ENCODE measurements around the gene PHLPP1.

The PHLPP1 gene

DNA sequence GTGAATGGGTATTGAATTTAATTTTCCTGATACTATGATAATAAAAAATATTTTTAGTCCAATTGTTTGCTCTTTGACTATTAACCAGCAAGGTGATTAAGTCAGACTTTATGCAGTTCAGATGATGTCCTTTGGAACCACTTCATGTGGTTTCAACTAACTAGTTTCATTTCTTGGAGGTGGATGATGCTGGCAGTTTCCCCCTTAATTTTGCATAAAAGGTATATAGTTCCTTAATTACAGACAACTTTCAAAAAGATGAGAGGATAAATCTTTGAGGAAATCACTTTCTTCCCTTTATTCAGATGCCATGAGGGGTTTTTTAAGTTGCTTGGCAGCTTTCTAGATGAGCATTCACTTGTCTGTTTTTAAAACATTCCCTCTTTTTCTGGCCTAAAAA lies 223.1 kb downstream of the PHLPP1 start:
- DNase-seq (ENCODE audit: low spot score) = no peak

DNA sequence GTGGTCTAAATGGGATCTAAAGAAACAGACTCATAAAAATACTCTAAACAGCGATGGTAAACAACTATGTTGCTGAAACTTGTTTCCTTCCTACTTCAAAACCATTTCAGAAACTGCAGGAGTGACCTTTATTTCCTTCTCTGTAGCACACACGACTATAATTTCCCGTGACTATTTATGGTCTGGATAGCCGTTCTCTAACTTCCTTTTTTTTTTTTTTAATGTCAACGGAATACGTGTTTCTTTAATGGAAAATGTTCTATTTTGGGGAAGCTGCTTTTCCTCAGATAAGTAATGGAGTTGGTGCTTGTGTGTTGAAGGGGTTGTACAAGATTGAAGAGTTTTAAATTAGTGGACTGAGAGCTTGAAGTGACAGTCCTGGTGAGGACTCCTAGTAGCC lies 224.1 kb downstream of the PHLPP1 start:
- no peak for DNase-seq (ENCODE audit: low spot score)

DNA sequence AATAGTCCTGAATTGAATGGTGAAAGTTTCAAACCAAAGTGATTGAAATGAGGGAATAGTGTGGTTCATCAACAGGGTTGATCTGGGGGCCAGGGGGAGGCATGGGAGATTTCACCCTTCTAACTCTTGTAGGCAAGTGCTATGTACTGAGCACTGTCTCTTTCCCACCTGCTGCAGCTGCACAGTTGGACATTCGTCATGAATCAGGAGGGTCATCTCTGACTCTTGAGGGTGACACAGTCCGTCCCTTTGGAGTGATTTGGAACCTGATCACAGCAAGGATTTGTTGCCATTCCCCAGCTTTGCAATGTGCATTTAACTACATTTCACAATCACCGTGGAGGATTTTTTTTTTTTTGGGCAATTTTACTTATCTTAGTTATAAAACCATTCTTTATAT lies 224.6 kb downstream of the PHLPP1 start:
- no peak for DNase-seq (ENCODE audit: low spot score)

DNA sequence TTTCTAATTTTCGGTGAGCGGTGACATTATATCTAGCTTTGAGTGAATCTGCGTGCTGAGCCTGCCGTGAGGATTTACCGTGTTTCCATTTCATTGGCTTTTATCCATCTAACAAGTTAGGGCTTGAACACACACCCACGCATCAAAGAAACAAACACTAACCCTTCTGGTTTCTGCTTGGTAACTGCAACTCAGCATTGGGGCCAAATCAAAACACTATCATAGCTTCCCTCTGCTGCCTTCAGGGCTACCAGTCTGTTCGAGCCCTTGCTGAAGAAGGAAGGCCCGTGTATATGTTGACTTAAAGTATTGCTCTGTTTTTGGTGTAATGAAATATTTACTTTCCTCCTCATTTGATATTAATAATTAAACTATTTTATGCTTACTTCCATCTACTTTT lies 227.2 kb downstream of the PHLPP1 start:
- no peak for DNase-seq (ENCODE audit: low spot score)

DNA sequence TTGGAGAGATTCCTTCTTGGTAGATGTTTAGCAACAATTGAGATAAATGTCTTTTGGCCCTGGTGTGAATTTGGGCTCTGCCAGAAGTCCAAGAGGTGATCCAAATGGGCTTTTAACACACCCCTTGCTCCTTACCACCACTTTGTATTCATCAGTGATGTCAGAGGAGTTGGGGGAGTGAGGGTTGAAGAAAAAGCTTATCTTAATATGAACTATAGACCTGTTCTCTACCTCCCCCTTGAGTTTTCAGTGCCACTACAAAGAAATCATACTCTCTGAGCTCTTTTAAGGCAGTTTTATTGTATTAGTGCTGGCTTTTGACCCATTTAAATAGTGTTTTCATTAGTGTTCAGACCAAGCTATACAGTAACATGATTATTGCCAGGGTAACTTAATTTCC lies 229.1 kb downstream of the PHLPP1 start:
- no peak for DNase-seq (ENCODE audit: low spot score)

DNA sequence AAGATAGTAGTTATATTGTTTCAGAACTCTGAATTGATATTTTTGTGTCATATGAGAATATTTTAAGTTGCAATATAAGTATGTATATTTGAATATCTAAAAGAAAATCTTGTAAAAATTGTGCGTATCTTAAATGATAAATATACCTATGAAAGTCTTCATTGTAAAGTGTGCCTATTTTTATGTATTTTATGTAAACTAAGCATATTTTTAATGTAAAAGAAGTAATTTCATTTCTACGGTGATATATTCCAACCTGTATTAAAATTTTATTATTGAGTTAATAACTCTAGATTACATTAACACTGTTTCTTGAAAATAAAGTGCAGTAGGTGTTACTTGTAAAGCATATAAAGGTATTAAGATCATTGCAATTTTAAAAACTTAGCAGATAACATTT lies 233.4 kb downstream of the PHLPP1 start:
- DNase-seq (ENCODE audit: low spot score) = no peak

DNA sequence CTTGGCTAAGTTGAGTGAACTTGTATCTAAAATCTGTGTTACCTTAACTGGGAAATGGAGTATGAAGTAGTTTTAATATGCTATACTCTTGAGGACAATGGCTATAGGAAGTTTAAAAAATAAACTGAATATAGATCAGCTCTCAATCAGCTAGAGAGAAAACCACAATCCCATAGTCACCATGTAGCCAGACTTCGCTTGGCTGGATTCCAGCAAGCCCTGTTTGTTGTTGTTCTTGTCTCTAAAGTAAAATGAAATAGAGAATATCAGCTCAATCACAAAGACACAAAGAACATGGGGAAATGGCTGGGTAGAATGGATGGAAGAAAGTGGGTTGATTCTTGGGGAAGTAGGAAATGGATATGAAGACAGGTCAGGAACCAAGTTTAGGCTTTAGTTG lies 234.9 kb downstream of the PHLPP1 start:
- no peak for DNase-seq (ENCODE audit: low spot score)

DNA sequence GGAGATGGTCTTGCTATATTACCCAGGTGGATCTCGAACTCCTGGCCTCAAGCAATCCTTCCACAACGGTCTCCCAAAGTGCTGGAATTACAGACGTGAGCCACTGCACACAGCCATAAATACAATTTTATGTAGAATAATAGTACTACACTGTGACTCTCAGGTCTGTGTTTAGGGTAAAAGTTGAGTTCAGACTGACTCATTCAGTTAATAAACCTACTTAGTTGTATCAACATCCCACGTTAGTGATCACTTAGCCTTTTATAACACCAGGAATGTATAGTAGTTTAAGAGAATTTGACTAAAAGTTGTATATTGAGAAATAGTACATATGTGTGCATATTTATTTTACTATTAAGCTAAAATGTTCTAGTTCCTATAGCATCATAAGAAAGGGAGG lies 237.5 kb downstream of the PHLPP1 start:
- DNase-seq (ENCODE audit: low spot score) = no peak

DNA sequence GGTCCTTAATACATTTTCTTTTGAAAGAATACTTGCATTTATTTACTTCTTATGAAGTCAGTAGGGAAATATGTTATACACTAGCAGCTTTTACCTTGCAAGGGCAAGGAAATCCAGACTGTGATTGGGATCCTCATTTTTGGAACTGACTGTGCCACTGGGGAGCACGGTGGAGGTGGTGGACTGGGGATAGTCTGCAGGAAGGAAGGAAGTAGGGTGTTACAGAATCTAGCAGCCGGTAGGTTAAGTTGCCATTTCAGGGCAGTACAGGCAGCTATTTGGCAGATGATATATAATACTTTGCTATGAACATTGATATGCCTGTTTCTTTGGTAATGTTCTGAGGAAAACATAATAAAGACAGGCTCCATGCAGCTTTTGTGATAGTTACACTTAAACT lies 238.3 kb downstream of the PHLPP1 start:
- DNase-seq (ENCODE audit: low spot score) = no peak

DNA sequence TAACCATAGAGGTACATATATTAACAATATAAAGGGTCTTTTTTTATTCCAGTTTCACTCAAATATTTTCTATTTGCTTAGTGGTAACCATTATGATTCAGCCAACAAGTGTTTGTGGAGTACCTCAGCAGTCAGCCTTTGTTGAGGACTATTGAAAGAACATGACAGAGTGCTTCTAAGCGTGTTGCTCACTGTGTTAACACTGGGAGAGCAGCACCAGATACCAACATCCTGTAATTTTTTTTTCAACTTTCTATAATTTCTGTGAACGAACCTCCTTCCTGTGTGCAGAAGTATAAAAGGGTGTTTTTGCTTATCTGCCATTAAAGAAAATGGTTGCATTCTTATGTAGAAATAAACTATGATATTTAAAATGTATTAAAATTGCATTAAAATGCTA lies 239.0 kb downstream of the PHLPP1 start:
- no peak for DNase-seq (ENCODE audit: low spot score)

DNA sequence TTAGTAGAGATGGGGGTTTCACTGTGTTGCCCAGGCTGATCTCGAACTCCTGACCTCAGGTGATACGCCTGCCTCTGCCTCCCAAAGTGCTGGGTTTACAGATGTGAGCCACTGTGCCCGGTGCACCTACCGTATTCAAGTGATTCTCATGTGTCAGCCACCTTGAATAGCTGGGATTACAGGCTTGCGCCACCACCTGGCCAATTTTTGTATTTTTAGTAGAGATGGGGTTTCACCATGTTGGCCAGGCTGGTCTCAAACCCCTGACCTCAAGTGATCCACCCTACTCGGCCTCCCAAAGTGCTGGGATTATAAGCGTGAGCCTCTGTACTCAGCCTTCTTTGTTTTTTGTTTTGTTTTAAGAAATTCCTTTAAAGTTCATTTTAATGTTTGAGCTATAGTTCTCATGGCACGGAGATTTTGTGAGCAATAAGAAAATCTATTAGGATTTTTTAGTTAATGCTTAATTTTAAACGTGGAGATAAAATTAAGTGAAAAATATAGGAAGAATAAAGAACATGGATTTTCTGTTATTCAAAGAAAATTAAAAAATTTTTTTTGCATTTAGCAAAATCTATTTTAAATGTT lies 242.6 kb downstream of the PHLPP1 start:
- DNase-seq (ENCODE audit: low spot score) = peak; percentile 28

DNA sequence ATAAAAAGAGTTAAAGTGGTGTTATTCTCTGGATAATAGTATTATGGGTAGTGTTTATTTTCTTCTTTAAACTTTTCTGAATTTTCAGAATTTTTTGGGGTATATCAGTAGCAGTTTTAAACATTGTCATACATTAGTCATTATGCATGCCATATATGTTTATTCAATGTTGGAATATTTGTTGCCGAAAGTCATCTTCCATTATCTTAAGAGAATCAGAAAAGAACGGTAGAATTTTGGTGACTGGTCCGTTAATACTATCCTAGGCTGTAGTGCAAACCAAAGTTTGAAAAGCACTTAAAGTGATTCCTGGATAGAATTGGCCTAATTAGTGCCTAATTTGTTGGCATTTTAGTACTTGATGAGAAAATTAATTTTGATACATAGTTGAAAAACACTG lies 244.1 kb downstream of the PHLPP1 start:
- no peak for DNase-seq (ENCODE audit: low spot score)

DNA sequence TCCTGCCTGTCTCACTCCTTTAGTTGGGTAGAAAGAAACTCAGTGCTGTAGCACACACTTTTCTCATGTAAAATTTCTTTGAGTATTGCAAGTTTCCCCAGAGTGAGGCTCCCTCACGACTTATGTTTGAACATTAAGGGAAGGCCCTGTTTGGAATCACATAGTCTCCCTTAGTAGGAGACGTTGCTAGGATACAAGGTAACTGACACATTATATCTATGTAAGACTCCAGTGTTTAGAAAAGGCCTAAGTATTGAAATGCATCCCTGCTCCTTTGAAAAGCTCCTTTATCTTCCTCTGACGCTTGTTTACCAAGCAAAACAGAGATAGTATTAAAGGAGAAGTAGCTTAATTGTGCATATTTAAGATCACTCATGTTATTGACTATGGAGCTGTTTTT lies 248.2 kb downstream of the PHLPP1 start:
- DNase-seq (ENCODE audit: low spot score) = no peak

DNA sequence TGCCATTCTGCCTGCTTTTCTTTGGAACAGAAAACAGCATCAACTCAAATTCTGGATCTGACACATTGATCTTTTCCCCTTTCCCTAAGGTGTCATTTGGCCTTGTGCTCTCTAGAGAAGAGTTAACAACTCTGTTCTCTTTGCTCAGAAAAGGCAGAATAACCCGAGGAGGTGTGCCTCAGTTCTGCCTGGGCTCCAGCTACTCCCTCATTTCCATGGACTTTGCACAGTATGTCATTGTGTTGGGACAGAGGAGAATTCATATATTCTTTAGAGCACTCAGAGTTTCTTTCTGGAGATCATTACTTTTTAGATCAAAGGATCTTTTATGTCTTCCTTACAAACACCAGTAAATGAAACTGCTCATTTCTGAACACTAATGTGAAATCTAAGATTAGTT lies 249.1 kb downstream of the PHLPP1 start:
- no peak for DNase-seq (ENCODE audit: low spot score)

DNA sequence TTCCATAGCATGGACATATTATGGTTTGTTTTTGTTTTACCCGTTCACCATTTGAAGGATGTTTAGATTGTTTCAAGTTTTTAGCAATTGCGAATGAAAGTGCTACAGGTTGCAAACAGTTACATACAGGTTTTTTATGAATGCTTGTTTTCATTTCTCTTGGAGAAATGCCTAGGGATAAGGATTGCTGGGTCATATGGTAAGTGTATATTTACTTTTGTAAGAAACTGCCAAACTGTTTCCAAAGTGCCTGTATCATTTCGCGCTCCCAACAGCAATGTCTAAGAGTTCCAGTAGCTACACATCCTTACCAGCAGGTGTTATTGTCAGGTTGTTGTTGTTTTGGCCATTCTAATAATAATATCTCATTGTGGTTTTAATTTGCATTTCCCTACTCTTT lies 251.7 kb downstream of the PHLPP1 start:
- DNase-seq (ENCODE audit: low spot score) = no peak

DNA sequence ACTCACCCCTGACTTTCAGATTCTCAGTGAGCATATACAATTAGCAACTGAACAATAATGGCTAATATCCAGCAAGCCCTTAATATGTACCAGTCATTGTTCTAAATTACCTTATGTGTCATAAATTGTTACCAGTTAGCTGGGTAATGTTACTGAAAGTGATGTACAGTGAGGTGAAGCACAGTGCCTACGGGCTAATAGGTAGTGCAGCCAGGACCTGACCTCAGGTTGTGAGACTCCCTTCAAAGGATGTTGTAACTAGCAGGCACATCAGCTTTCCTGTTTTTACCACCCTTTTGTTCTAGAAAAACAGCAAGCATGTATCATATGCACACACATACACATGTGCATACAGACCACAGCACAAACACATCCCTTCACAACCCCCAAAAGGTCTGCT lies 258.3 kb downstream of the PHLPP1 start:
- no peak for DNase-seq (ENCODE audit: low spot score)

DNA sequence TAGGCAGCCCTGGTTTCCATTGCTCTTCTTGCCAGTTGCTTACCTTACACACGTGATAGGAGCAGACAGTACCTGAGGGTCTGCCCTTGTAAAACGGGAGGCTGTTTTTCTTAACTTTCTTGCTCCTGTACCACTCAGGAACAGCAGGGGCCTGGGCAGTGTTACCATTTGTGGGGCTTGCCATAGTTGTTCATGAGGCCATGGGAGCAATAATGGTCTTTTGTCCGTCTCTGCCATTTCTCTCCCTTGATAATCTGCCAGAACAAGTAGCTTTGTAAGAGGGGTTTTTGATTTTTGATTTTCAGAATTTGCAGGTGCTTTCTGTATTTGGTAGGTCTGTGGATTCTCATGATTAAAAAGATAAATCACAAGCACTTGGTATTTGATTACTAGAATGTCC lies 259.0 kb downstream of the PHLPP1 start:
- no peak for DNase-seq (ENCODE audit: low spot score)

DNA sequence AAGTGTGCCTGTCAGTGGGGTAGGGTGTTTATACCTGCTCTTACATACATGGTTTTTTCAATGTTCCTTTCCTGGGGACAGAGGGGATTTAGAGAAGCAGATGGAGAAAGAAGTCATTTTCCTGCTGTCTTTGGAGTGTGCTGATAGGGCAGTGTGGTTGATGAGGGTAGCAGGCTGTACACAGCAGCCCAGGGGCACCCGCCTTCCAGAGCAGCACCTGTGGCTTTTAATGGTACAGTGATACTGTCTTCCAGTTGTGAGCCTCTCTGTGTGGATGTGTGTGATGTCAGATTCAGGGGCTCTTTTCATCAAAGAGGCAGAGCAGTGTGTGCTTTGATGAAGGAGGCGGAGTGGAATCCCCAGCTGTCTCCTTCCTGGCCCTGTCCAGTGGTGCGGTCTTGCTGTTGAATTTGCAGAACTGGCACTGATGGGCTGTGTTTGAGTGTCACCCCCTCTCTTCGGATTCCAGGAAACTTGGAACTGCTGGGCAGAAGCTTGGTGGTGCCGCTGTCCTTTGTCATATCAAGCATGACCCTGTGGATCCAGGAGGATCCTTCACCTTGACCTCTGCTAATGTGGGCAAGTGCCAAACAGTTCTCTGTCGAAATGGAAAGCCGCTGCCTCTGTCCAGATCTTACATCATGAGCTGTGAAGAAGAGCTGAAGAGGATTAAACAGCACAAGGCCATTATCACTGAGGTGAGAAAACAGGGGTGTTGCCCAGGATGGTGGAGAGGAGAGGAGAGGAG lies 259.8 kb downstream of the PHLPP1 start:
- DNase-seq (ENCODE audit: low spot score) = no peak

DNA sequence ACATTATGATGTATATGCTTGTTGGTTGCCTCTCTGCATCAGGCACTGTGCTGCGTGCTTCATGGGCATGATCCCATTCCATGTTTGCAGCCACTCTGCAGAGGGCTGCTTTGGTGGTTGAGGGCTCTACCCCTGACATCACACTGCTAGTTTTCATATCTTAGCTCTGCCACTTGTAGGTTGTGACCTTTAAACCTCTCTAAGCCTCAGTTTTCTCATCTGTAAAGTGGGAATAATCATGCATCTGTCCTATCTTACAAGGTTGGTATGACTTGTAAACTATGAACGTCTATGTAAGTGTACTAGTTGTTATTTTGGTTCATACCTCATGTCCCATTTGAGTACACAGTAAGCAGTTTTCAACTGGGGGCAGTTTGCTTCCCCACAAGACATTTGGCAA lies 260.4 kb downstream of the PHLPP1 start:
- DNase-seq (ENCODE audit: low spot score) = no peak

DNA sequence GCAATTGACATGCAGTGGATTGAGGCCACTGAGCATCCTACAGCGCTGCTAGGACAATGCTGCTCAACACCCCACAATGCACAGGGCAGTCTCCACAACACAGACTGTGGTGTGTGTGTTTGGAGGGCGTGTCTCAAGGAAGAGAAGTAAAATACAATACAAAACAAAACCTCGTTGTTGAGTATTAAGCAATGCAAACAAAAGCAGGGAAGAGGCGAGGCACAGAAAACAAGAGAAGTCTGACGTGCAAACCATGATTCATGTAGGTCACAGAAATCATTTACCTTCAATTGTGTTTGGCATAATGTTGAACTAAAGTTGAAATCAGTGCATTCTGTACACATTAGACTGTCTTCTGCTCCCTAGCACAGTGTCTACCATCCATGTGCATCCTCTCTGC lies 260.9 kb downstream of the PHLPP1 start:
- DNase-seq (ENCODE audit: low spot score) = no peak

DNA sequence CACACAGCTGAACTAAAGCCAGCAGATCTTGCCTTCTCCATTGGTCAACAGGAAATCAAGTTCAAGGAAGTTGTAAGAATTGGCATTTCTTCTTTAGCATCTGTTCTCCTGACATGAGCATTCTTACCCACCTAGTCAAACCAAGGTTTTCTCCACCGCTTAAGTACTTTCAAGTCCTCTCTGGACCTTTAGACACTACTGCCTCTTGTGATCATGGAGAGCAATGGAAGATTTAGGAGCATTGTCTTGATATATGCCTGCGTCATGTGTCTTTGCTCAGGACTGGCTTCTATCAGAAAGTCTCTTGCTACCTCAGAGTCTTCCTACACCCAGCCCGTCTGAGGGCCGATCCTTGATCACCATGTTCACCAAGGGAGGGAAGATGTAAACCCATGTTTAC lies 262.2 kb downstream of the PHLPP1 start:
- no peak for DNase-seq (ENCODE audit: low spot score)

DNA sequence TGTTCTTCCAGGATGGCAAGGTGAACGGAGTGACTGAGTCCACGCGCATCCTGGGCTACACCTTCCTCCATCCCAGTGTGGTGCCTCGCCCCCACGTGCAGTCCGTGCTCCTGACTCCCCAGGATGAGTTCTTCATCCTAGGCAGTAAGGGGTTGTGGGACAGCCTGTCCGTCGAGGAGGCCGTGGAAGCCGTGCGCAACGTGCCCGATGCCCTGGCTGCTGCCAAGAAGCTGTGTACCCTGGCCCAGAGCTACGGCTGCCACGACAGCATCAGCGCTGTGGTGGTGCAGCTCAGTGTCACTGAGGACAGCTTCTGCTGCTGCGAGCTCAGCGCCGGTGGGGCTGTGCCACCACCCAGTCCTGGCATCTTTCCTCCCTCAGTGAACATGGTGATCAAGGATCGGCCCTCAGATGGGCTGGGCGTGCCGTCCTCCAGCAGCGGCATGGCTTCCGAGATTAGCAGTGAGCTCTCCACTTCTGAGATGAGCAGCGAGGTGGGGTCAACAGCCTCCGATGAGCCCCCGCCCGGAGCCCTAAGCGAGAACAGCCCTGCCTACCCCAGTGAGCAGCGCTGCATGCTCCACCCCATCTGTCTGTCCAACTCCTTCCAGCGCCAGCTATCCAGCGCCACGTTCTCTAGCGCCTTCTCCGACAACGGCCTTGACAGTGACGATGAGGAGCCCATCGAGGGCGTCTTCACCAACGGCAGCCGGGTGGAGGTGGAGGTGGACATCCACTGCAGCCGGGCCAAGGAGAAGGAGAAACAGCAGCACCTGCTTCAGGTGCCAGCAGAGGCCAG lies 263.1 kb downstream of the PHLPP1 start:
- DNase-seq (ENCODE audit: low spot score) = no peak

DNA sequence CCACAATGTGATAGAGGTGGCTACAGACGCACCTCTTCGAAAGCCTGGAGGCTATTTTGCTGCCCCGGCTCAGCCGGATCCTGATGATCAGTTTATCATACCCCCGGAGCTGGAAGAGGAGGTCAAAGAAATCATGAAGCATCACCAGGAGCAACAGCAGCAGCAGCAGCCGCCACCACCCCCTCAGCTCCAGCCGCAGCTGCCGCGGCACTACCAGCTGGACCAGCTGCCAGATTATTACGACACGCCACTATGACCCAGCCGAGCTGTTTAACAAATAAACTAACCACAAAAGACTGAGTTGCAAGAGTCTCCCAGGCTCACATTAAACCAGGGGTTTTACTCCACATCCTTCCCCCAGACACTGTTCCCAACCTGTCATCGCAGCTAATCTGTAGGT lies 263.8 kb downstream of the PHLPP1 start:
- DNase-seq (ENCODE audit: low spot score) = no peak

All from cerebellar cortex (tissue), 1 donor.